ENCODE measurements around the gene TRIM65.

The TRIM65 gene

DNA sequence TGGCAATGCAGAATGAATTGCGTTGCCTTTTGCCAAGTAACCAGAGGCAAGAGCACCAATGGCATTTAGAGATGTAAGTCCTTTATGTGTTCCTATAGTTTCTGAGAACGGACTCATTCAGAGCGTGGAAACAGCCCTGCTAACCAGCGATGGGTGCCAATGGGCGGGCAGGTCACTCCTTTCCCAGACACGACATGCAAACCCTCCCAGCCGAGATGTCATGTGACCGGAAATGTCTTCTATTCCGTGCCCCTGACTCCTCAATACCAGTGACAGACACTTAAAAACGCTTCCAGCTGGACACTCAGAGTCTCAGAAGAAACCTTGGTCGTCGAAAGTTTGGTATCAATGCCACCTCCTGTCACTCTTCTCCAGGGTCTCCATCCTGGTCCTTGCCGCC, 40.9 kb upstream of the TRIM65 start:
- Histone ChIP-seq H3K79me2 (ENCODE audit: low read length) (no peaks in the 10 kb centered on the region), H3K27me3 (replicated peaks; ENCODE audit: insufficient read depth, low read length) (no peaks in the 10 kb centered on the region), H3K9me3 (replicated peaks; ENCODE audit: insufficient read depth, low read length) (no peaks in the 10 kb centered on the region), H3K4me3 (ENCODE audit: low read length) (no peak overlapping the region), H3K9ac (ENCODE audit: low read length) (no peak overlapping the region), H3K4me1 (ENCODE audit: low read length) (peaks cover 6% of the 10 kb centered on the region), H3K27ac (ENCODE audit: low read length) (no peak overlapping the region), H3K36me3 (replicated peaks; ENCODE audit: insufficient read depth, low read length) (no peaks in the 10 kb centered on the region), H4K20me1 (ENCODE audit: insufficient read depth, low read length) (no peaks in the 10 kb centered on the region), H3K4me2 (ENCODE audit: low read depth, low read length) (no peak overlapping the region), H3F3A (ENCODE audit: insufficient read depth, low read length) (no peaks in the 10 kb centered on the region), H3K9me2 (replicated peaks; ENCODE audit: insufficient read depth, low read length) (no peaks in the 10 kb centered on the region), H2AFZ (ENCODE audit: low read length) (no peak overlapping the region)
- no peak for TF ChIP-seq EZH2 (optimal IDR thresholded peaks at IDR 0.05; ENCODE audit: low read depth, low read length)
- TF ChIP-seq EZH2phosphoT487 (IDR thresholded peaks at IDR 0.05; ENCODE audit: low read length) = no peak
- TF ChIP-seq, protein P1, sequence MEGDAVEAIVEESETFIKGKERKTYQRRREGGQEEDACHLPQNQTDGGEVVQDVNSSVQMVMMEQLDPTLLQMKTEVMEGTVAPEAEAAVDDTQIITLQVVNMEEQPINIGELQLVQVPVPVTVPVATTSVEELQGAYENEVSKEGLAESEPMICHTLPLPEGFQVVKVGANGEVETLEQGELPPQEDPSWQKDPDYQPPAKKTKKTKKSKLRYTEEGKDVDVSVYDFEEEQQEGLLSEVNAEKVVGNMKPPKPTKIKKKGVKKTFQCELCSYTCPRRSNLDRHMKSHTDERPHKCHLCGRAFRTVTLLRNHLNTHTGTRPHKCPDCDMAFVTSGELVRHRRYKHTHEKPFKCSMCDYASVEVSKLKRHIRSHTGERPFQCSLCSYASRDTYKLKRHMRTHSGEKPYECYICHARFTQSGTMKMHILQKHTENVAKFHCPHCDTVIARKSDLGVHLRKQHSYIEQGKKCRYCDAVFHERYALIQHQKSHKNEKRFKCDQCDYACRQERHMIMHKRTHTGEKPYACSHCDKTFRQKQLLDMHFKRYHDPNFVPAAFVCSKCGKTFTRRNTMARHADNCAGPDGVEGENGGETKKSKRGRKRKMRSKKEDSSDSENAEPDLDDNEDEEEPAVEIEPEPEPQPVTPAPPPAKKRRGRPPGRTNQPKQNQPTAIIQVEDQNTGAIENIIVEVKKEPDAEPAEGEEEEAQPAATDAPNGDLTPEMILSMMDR (IDR thresholded peaks at IDR 0.05; ENCODE audit: low read length) = no peak
- DNase-seq = no peak

DNA sequence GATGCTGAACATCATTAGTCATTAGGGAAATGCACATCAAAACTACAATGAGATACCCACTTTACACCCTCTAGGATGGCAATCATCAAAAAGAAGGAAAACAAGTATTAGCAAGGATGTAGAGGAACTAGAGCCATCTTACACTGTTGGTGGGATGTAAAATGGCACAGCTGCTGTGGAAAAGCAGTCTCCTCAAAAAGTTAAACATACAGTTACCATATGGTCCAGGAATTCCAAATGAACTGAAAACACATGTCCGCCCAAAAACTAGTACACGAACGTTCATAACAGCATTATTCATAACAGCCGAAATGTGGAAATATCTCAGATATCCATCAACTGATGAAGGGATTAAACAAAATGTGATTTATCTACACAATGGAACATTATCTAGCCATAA, 37.1 kb upstream of the TRIM65 start:
- Histone ChIP-seq H3K79me2 (ENCODE audit: low read length) (no peaks in the 10 kb centered on the region), H3K4me1 (ENCODE audit: low read length) (no peaks in the 10 kb centered on the region), H2AFZ (ENCODE audit: low read length) (no peak overlapping the region), H3K4me2 (ENCODE audit: low read depth, low read length) (no peak overlapping the region), H3K9ac (ENCODE audit: low read length) (no peak overlapping the region), H3F3A (ENCODE audit: insufficient read depth, low read length) (no peaks in the 10 kb centered on the region), H3K9me3 (replicated peaks; ENCODE audit: insufficient read depth, low read length) (no peaks in the 10 kb centered on the region), H3K27me3 (replicated peaks; ENCODE audit: insufficient read depth, low read length) (no peaks in the 10 kb centered on the region), H3K9me2 (replicated peaks; ENCODE audit: insufficient read depth, low read length) (no peaks in the 10 kb centered on the region), H3K36me3 (replicated peaks; ENCODE audit: insufficient read depth, low read length) (no peaks in the 10 kb centered on the region), H4K20me1 (ENCODE audit: insufficient read depth, low read length) (no peaks in the 10 kb centered on the region), H3K27ac (ENCODE audit: low read length) (no peak overlapping the region), H3K4me3 (ENCODE audit: low read length) (no peak overlapping the region)
- no peak for DNase-seq
- no peak for TF ChIP-seq EZH2 (optimal IDR thresholded peaks at IDR 0.05; ENCODE audit: low read depth, low read length)
- no peak for TF ChIP-seq EZH2phosphoT487 (IDR thresholded peaks at IDR 0.05; ENCODE audit: low read length)
- TF ChIP-seq, protein P1 (IDR thresholded peaks at IDR 0.05; ENCODE audit: low read length) = no peak

DNA sequence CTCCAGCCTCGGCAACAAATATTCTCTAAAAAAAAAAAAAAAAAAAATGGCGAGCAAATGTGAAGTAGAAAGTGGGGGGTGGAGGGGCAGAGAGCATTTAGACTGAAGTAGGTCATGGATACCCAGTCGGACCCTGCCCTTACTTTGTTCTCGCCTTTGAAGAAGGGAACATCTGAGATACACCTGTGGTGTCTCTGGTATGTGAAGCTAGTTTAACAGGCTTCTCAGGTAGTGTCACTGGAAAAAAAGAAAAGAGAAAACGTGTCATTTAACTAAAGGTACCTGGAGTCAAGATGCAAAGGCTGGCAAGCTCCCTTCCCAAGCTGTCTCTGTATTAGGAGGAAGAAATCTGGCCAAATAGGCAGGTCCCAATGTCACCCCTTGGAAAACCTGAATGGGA, 36.1 kb upstream of the TRIM65 start:
- TF ChIP-seq EZH2 (optimal IDR thresholded peaks at IDR 0.05; ENCODE audit: low read depth, low read length) (no peak), EZH2phosphoT487 (IDR thresholded peaks at IDR 0.05; ENCODE audit: low read length) (no peak)
- TF ChIP-seq, protein P1 (IDR thresholded peaks at IDR 0.05; ENCODE audit: low read length) = no peak
- H3K79me2 ChIP-seq (ENCODE audit: low read length) = no peaks in the 10 kb centered on the region
- H3F3A ChIP-seq (ENCODE audit: insufficient read depth, low read length) = no peaks in the 10 kb centered on the region
- H3K9ac ChIP-seq (ENCODE audit: low read length) = no peak overlapping the region
- no peaks in the 10 kb centered on the region for H3K36me3 ChIP-seq (replicated peaks; ENCODE audit: insufficient read depth, low read length)
- no peaks in the 10 kb centered on the region for H3K27me3 ChIP-seq (replicated peaks; ENCODE audit: insufficient read depth, low read length)
- no peaks in the 10 kb centered on the region for H3K9me3 ChIP-seq (replicated peaks; ENCODE audit: insufficient read depth, low read length)
- H2AFZ ChIP-seq (ENCODE audit: low read length) = no peak overlapping the region
- no peaks in the 10 kb centered on the region for H3K9me2 ChIP-seq (replicated peaks; ENCODE audit: insufficient read depth, low read length)
- H3K27ac ChIP-seq (ENCODE audit: low read length) = no peak overlapping the region
- no peaks in the 10 kb centered on the region for H4K20me1 ChIP-seq (ENCODE audit: insufficient read depth, low read length)
- no peak overlapping the region for H3K4me2 ChIP-seq (ENCODE audit: low read depth, low read length)
- H3K4me1 ChIP-seq (ENCODE audit: low read length) = no peaks in the 10 kb centered on the region
- no peak overlapping the region for H3K4me3 ChIP-seq (ENCODE audit: low read length)
- DNase-seq = no peak
